Gastroesophageal sphincter (tissue), 4 donors: ENCODE measurements around the gene SDK1. TPM values are rescaled to one million over a fixed set of nuclear protein-coding genes. Genes with fewer than 3 reads are reported as not detected.
A peak's percentile ranks its signal among the peaks of the same experiment; 100 is the strongest.

Experiments used
- ATAC-seq: fragments of 150-250 bp; one replicate; pipeline ENCODE4 v1.9.1; 2016; ENCODE audit warnings: mild to moderate bottlenecking, moderate library complexity
- H3K27ac ChIP-seq, 4 donors: fragments of 200-600 bp; sonication (generic) in 3 of 4; 1 replicate in 3 of 4; 2 replicates in 1 of 4; pipeline ENCODE4 v1.5.1; 2016 to 2019
- H3K27me3 ChIP-seq: fragments of 200-600 bp; sonication (generic); one replicate; pipeline ENCODE4 v1.5.1; 2019
- H3K36me3 ChIP-seq, 2 donors: fragments of 200-600 bp; sonication (generic); one replicate each; pipeline ENCODE4 v1.5.1; 2019; ENCODE audit warnings: control low read depth in 1 of 2
- H3K4me1 ChIP-seq, 3 donors: fragments of 200-600 bp; sonication (generic); 1 replicate in 2 of 3; 2 replicates in 1 of 3; pipeline ENCODE4 v1.5.1; 2016 to 2019; ENCODE audit warnings: control low read depth in 2 of 3
- H3K4me3 ChIP-seq, 2 donors: fragments of 200-600 bp; sonication (generic); one replicate each; pipeline ENCODE4 v1.5.1; 2019; ENCODE audit warnings: mild to moderate bottlenecking in 1 of 2, moderate library complexity in 1 of 2
- H3K9me3 ChIP-seq, 3 donors: fragments of 200-600 bp; sonication (generic); one replicate each; pipeline ENCODE4 v1.5.1; 2017 to 2019; ENCODE audit warnings: control low read depth in 2 of 3
- CTCF ChIP-seq, 4 experiments: fragments of 200-600 bp in 2 of 4; fragments of 450-650 bp in 2 of 4; sonication (generic) in 1 of 4; IDR thresholded peaks; one replicate each; pipeline ENCODE4 v1.5.1; 2017 to 2019; ENCODE audit warnings: antibody characterized with exemption in 4 of 4, mild to moderate bottlenecking in 2 of 4, moderate library complexity in 2 of 4
- EP300 ChIP-seq: sonication (generic); formaldehyde crosslinking; IDR thresholded peaks from one replicate; pipeline ENCODE4 v1.6.1; 2017; ENCODE audit warnings: antibody characterized with exemption, mild to moderate bottlenecking
- POLR2A ChIP-seq, 2 donors: fragments of 450-650 bp; IDR thresholded peaks; one replicate each; pipeline ENCODE4 v1.6.1; 2017; ENCODE audit warnings: antibody characterized with exemption in 2 of 2, mild to moderate bottlenecking in 2 of 2, moderate library complexity in 1 of 2
- POLR2AphosphoS5 ChIP-seq: sonication (generic); formaldehyde crosslinking; IDR thresholded peaks from one replicate; pipeline ENCODE4 v1.6.1; 2017; ENCODE audit warnings: antibody characterized with exemption
- WGBS, 2 donors: methylation state at CpG; one replicate each; pipeline ENCODE4 v1.1.5; 2018; ENCODE audit warnings: low coverage in 1 of 2; 5-methylcytosine and 5-hydroxymethylcytosine counted together
- total RNA-seq, 4 donors: library from RNA; depleted of rRNA; stranded (reverse); fragments of >200 nt; gene quantifications; one replicate each; pipeline ENCODE4 v1.1.0, GENCODE V29; 2016

SDK1 gene
- total RNA-seq, 4 donors from 2014 or later: 6.1 to 13.6 (median 8.7) TPM

GRCh38 chr7:3349126-3349525 is 48.1 kb downstream of the SDK1 start:
- TF ChIP-seq POLR2A (IDR thresholded peaks at IDR 0.05) (no peak), POLR2AphosphoS5 (no peak), CTCF (IDR thresholded peaks at IDR 0.05) (no peak), EP300 (no peak)
- no peaks in the 10 kb centered on the region for H3K4me1 ChIP-seq
- ATAC-seq: no peak
- no peaks in the 10 kb centered on the region for H3K36me3 ChIP-seq
- H3K27ac ChIP-seq: no peak overlapping the region
- no CpG with 5 or more reads among the region's 2 CpGs for WGBS, 2 donors
- H3K9me3 ChIP-seq: no peaks in the 10 kb centered on the region
- H3K4me3 ChIP-seq: no peak overlapping the region
- no peaks in the 10 kb centered on the region for H3K27me3 ChIP-seq

- Histone ChIP-seq H3K9me3 (no peaks in the 10 kb centered on the region), H3K4me1 (no peaks in the 10 kb centered on the region), H3K27ac (no peak overlapping the region), H3K36me3 (no peaks in the 10 kb centered on the region), H3K27me3 (no peaks in the 10 kb centered on the region), H3K4me3 (no peak overlapping the region)
- no peak for ATAC-seq
- TF ChIP-seq EP300 (no peak), POLR2AphosphoS5 (no peak), POLR2A (IDR thresholded peaks at IDR 0.05) (no peak)
- WGBS, 2 donors: 65 to 77% methylated on average over 6 of the region's 6 CpGs
These were observed 55.1 kb downstream of the SDK1 start for GRCh38 chr7:3356173-3356572.

GRCh38 chr7:3358991-3359390 is 57.9 kb downstream of the SDK1 start:
- WGBS, 2 donors: 92 to 100% methylated on average over 1 to 5 of the region's 5 CpGs
- no peaks in the 10 kb centered on the region for H3K36me3 ChIP-seq
- H3K9me3 ChIP-seq: no peaks in the 10 kb centered on the region
- H3K27me3 ChIP-seq: no peaks in the 10 kb centered on the region
- no peaks in the 10 kb centered on the region for H3K4me1 ChIP-seq
- TF ChIP-seq POLR2AphosphoS5 (no peak), EP300 (no peak), POLR2A (IDR thresholded peaks at IDR 0.05) (no peak), CTCF (IDR thresholded peaks at IDR 0.05) (no peak)
- H3K4me3 ChIP-seq: no peak overlapping the region
- no peak overlapping the region for H3K27ac ChIP-seq
- ATAC-seq: no peak

GRCh38 chr7:3367261-3367660 is 66.2 kb downstream of the SDK1 start:
- 81 to 100% methylated on average over 1 of the region's 1 CpG for WGBS, 2 donors
- ATAC-seq: no peak
- Histone ChIP-seq H3K4me3 (no peak overlapping the region), H3K4me1 (no peaks in the 10 kb centered on the region), H3K27me3 (no peaks in the 10 kb centered on the region), H3K36me3 (no peaks in the 10 kb centered on the region), H3K9me3 (no peaks in the 10 kb centered on the region), H3K27ac (no peak overlapping the region)
- TF ChIP-seq POLR2AphosphoS5 (no peak), EP300 (no peak), CTCF (IDR thresholded peaks at IDR 0.05) (no peak), POLR2A (IDR thresholded peaks at IDR 0.05) (no peak)

- WGBS, 2 donors: 82 to 83% methylated on average over 8 to 9 of the region's 9 CpGs
- Histone ChIP-seq H3K27ac (no peak overlapping the region), H3K4me3 (no peak overlapping the region), H3K36me3 (no peaks in the 10 kb centered on the region), H3K9me3 (no peaks in the 10 kb centered on the region), H3K27me3 (no peaks in the 10 kb centered on the region), H3K4me1 (no peaks in the 10 kb centered on the region)
- ATAC-seq: no peak
- no peak for TF ChIP-seq POLR2A (IDR thresholded peaks at IDR 0.05)
- TF ChIP-seq CTCF (IDR thresholded peaks at IDR 0.05): peak in 1 of 4 experiments; percentile 21
- TF ChIP-seq EP300: no peak
- TF ChIP-seq POLR2AphosphoS5: no peak
These were observed 69.2 kb downstream of the SDK1 start for GRCh38 chr7:3370068-3370830.
